Nephron (organoid): ENCODE data around the gene GDPD5.

Experiments
- H3K27ac Mint-ChIP-seq, 3 experiments: 2 replicates each; pipeline ENCODE4 v1.8.0; 2020; ENCODE audit warnings: mixed read lengths in 3 of 3, mild to moderate bottlenecking in 2 of 3, moderate library complexity in 1 of 3
- H3K27me3 Mint-ChIP-seq: 2 replicates; pipeline ENCODE4 v1.8.0; 2021; ENCODE audit warnings: low read depth, mild to moderate bottlenecking, moderate library complexity, mixed read lengths
- H3K36me3 Mint-ChIP-seq: 2 replicates; pipeline ENCODE4 v1.8.0; 2020; ENCODE audit warnings: low read depth, mixed read lengths
- H3K4me1 Mint-ChIP-seq: 2 replicates; pipeline ENCODE4 v1.8.0; 2020; ENCODE audit warnings: mixed read lengths
- H3K4me3 Mint-ChIP-seq, 3 experiments: 2 replicates each; pipeline ENCODE4 v1.8.0; 2020; ENCODE audit warnings: mild to moderate bottlenecking in 3 of 3, mixed read lengths in 3 of 3, moderate library complexity in 2 of 3
- H3K9me3 Mint-ChIP-seq: 2 replicates; pipeline ENCODE4 v1.8.0; 2020; ENCODE audit warnings: mixed read lengths
- CTCF ChIP-seq, 3 experiments: fragments of 200-600 bp; sonication (generic); IDR thresholded peaks; one replicate each; pipeline ENCODE4 v1.5.0; 2021; ENCODE audit warnings: antibody characterized with exemption in 3 of 3; ENCODE audit not compliant: unreplicated experiment in 3 of 3

GDPD5 gene

GRCh38 chr11:75525433-75526191 lies at the start of gene GDPD5:
Gene GDPD5 (minus strand): TSS chr11:75525941. CDS start chr11:75477735, 48,206 bp downstream.
- H3K4me1 Mint-ChIP-seq, result peaks cover 7% of the 10 kb centered on the region

GRCh38 chr11:75574698-75575602 lies 49.2 kb upstream of the GDPD5 start:
- H3K36me3 Mint-ChIP-seq, result peaks cover 41% of the 10 kb centered on the region
- H3K27ac Mint-ChIP-seq, result peak overlapping the region in 1 of 3 experiments; percentile 55
- TF ChIP-seq CTCF (IDR thresholded peaks at IDR 0.05; ENCODE audit: unreplicated experiment in 3 of 3), result no peak
- H3K27me3 Mint-ChIP-seq, result no peaks in the 10 kb centered on the region
- H3K4me3 Mint-ChIP-seq, result no peak overlapping the region
- peaks cover 20% of the 10 kb centered on the region for H3K4me1 Mint-ChIP-seq
- H3K9me3 Mint-ChIP-seq, result no peaks in the 10 kb centered on the region

More at GRCh38 chr11:75525433-75526191, at the start of gene GDPD5:
- peak within 1 kb of the TSS; percentile 85 to 86 (median 86) for H3K4me3 Mint-ChIP-seq
- TF ChIP-seq CTCF (IDR thresholded peaks at IDR 0.05; ENCODE audit: unreplicated experiment in 3 of 3), result peak; percentile 43 to 58 (median 46)
- H3K36me3 Mint-ChIP-seq, result no peaks in the 10 kb centered on the region
- no peaks in the 10 kb centered on the region for H3K9me3 Mint-ChIP-seq
- H3K27ac Mint-ChIP-seq, result peak within 1 kb of the TSS in 1 of 3 experiments; percentile 21
- peaks cover 45% of the 10 kb centered on the region for H3K27me3 Mint-ChIP-seq

DNA sequence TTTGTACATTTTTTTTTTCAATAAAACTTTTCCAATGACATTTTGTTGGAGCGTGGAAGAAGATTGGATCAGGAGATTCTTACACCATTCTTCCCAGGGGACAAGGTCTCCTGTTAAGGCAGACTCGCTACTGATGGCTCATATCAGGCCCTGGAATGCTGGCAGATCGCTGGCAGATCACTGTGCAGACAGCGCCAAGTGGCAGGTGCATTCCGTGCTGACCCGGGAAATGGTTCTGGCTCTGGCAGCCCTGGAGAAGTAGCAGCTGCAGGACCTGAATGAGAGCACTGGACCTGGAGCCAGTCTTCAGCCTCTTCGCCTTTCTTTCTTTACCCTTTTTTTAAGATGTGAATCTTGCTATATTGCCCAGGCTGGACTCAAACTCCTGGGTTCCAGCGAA lies 47.0 kb upstream of the GDPD5 start:
- Mint-ChIP-seq H3K36me3 (peaks cover 57% of the 10 kb centered on the region), H3K27ac (no peak overlapping the region), H3K4me3 (no peak overlapping the region), H3K4me1 (peaks cover 13% of the 10 kb centered on the region), H3K9me3 (no peaks in the 10 kb centered on the region), H3K27me3 (no peaks in the 10 kb centered on the region)
- no peak for TF ChIP-seq CTCF (IDR thresholded peaks at IDR 0.05; ENCODE audit: unreplicated experiment in 3 of 3)

GRCh38 chr11:75571625-75572024 lies 45.9 kb upstream of the GDPD5 start:
- Mint-ChIP-seq H3K4me1 (peaks cover 8% of the 10 kb centered on the region), H3K27me3 (no peaks in the 10 kb centered on the region), H3K27ac (no peak overlapping the region), H3K9me3 (no peaks in the 10 kb centered on the region), H3K4me3 (no peak overlapping the region), H3K36me3 (peaks cover 65% of the 10 kb centered on the region)
- no peak for TF ChIP-seq CTCF (IDR thresholded peaks at IDR 0.05; ENCODE audit: unreplicated experiment in 3 of 3)

- TF ChIP-seq CTCF (IDR thresholded peaks at IDR 0.05; ENCODE audit: unreplicated experiment in 3 of 3), result no peak
- no peak overlapping the region for H3K4me3 Mint-ChIP-seq
- H3K36me3 Mint-ChIP-seq, result peaks cover 70% of the 10 kb centered on the region
- H3K9me3 Mint-ChIP-seq, result no peaks in the 10 kb centered on the region
- H3K27ac Mint-ChIP-seq, result no peak overlapping the region
- peaks cover 5% of the 10 kb centered on the region for H3K4me1 Mint-ChIP-seq
- H3K27me3 Mint-ChIP-seq, result no peaks in the 10 kb centered on the region
These were observed 44.9 kb upstream of the GDPD5 start for GRCh38 chr11:75570559-75571139.
